HEK293 (cell line): ENCODE measurements around the gene APBA1.

Source experiments
- CTCF ChIA-PET: fragments of 350-600 bp; formaldehyde crosslinking; extraction: SDS; loops from one replicate; lab custom pipeline; 2021; ENCODE audit warnings: antibody characterized with exemption; lab: Yijun Ruan, JAX
- POLR2A ChIA-PET: fragments of 300-600 bp; formaldehyde crosslinking; extraction: SDS; loops from one replicate; lab custom pipeline; 2020; ENCODE audit warnings: antibody characterized with exemption, inconsistent platforms; lab: Yijun Ruan, JAX
- H3K27ac ChIP-seq: fragments of 200-500 bp; sonication (Bioruptor generic); 2 replicates; pipeline ENCODE4 v1.5.1; 2014; ENCODE audit warnings: low read depth, low read length, control low read depth, inconsistent platforms; ENCODE audit errors: extremely low read depth
- H3K36me3 ChIP-seq, 2 experiments: fragments of 200-500 bp in 1 of 2; sonication (Bioruptor generic) in 1 of 2; 1 replicate in 1 of 2; 2 replicates in 1 of 2; pipeline ENCODE4 v1.5.1; 2014 to 2017; ENCODE audit warnings: inconsistent platforms in 2 of 2, low read length in 2 of 2; ENCODE audit not compliant: control insufficient read depth in 2 of 2, insufficient read depth in 1 of 2
- H3K4me1 ChIP-seq: fragments of 200-500 bp; sonication (Bioruptor generic); 2 replicates; pipeline ENCODE4 v1.5.1; 2014; ENCODE audit warnings: mild to moderate bottlenecking, low read length, inconsistent platforms; ENCODE audit not compliant: control insufficient read depth, insufficient read depth
- H3K4me3 ChIP-seq: 2 replicates; pipeline ENCODE4 v1.5.1; 2011; ENCODE audit warnings: low read depth, mild to moderate bottlenecking, control low read depth, low read length, moderate library complexity
- H3K9me3 ChIP-seq: fragments of 200-500 bp; sonication (Bioruptor generic); 2 replicates; pipeline ENCODE4 v1.5.1; 2014; ENCODE audit warnings: low read depth, low read length, inconsistent platforms; ENCODE audit not compliant: control insufficient read depth, insufficient read depth
- AEBP2 ChIP-seq: fragments of 450-650 bp; formaldehyde crosslinking; IDR thresholded peaks from 2 replicates; pipeline ENCODE4 v1.5.1; 2016; ENCODE audit warnings: missing biosample characterization, missing genetic modification characterization, borderline replicate concordance
- GLI2 ChIP-seq: fragments of 450-650 bp; formaldehyde crosslinking; IDR thresholded peaks from 2 replicates; pipeline ENCODE4; 2017; ENCODE audit warnings: missing biosample characterization, missing genetic modification characterization, low read depth, borderline replicate concordance
- MZF1 ChIP-seq: fragments of 450-650 bp; formaldehyde crosslinking; IDR thresholded peaks from 2 replicates; pipeline ENCODE4 v1.5.1; 2017; ENCODE audit warnings: missing biosample characterization, missing genetic modification characterization, borderline replicate concordance
- OVOL3 ChIP-seq: fragments of 450-650 bp; formaldehyde crosslinking; IDR thresholded peaks from 2 replicates; pipeline ENCODE4 v1.5.1; 2016; ENCODE audit warnings: missing biosample characterization, missing genetic modification characterization
- SCRT1 ChIP-seq: fragments of 450-650 bp; formaldehyde crosslinking; IDR thresholded peaks from 2 replicates; pipeline ENCODE4 v1.5.1; 2016; ENCODE audit warnings: missing biosample characterization, missing genetic modification characterization, borderline replicate concordance
- SCRT2 ChIP-seq: fragments of 450-650 bp; formaldehyde crosslinking; IDR thresholded peaks from 2 replicates; pipeline ENCODE4 v1.5.1; 2016; ENCODE audit warnings: missing biosample characterization, missing genetic modification characterization
- TRIM28 ChIP-seq: IDR thresholded peaks from 2 replicates; pipeline ENCODE4 v1.6.1; 2011; ENCODE audit warnings: low read length, control low read depth, borderline replicate concordance
- TSHZ1 ChIP-seq: fragments of 450-650 bp; formaldehyde crosslinking; IDR thresholded peaks from 2 replicates; pipeline ENCODE4 v1.5.1; 2016; ENCODE audit warnings: missing biosample characterization, missing genetic modification characterization, borderline replicate concordance
- ZBTB1 ChIP-seq: fragments of 450-650 bp; formaldehyde crosslinking; IDR thresholded peaks from 2 replicates; pipeline ENCODE4 v1.5.1; 2016; ENCODE audit warnings: missing biosample characterization, missing genetic modification characterization
- ZBTB8A ChIP-seq: fragments of 450-650 bp; formaldehyde crosslinking; IDR thresholded peaks from 2 replicates; pipeline ENCODE4 v1.5.1; 2016; ENCODE audit warnings: missing biosample characterization, missing genetic modification characterization
- ZFP37 ChIP-seq: fragments of 450-650 bp; formaldehyde crosslinking; IDR thresholded peaks from 2 replicates; pipeline ENCODE4 v1.5.1; 2016; ENCODE audit warnings: missing biosample characterization, missing genetic modification characterization
- ZIC2 ChIP-seq: fragments of 450-650 bp; formaldehyde crosslinking; IDR thresholded peaks from 2 replicates; pipeline ENCODE4 v1.5.1; 2016; ENCODE audit warnings: missing biosample characterization, missing genetic modification characterization
- ZNF155 ChIP-seq: fragments of 450-650 bp; formaldehyde crosslinking; IDR thresholded peaks from 2 replicates; pipeline ENCODE4 v1.5.1; 2016; ENCODE audit warnings: missing biosample characterization, missing genetic modification characterization
- ZNF174 ChIP-seq: fragments of 450-650 bp; formaldehyde crosslinking; IDR thresholded peaks from 2 replicates; pipeline ENCODE4 v1.5.0; 2017; ENCODE audit warnings: missing biosample characterization, mild to moderate bottlenecking, missing genetic modification characterization
- ZNF302 ChIP-seq: fragments of 450-650 bp; formaldehyde crosslinking; IDR thresholded peaks from 2 replicates; pipeline ENCODE4 v1.5.1; 2016; ENCODE audit warnings: missing biosample characterization, missing genetic modification characterization, low read depth
- ZNF473 ChIP-seq: fragments of 450-650 bp; formaldehyde crosslinking; IDR thresholded peaks from 2 replicates; pipeline ENCODE4 v1.5.1; 2017; ENCODE audit warnings: missing biosample characterization, missing genetic modification characterization
- ZNF514 ChIP-seq: fragments of 450-650 bp; formaldehyde crosslinking; IDR thresholded peaks from 2 replicates; pipeline ENCODE4 v1.5.1; 2016; ENCODE audit warnings: missing biosample characterization, missing genetic modification characterization
- ZNF626 ChIP-seq: fragments of 450-650 bp; sonication (Bioruptor Pico); formaldehyde crosslinking; IDR thresholded peaks from 2 replicates; pipeline ENCODE4 v1.5.1; 2018; ENCODE audit warnings: missing biosample characterization, missing genetic modification characterization, inconsistent platforms
- ZNF639 ChIP-seq: fragments of 450-650 bp; formaldehyde crosslinking; IDR thresholded peaks from 2 replicates; pipeline ENCODE4 v1.5.1; 2016; ENCODE audit warnings: missing biosample characterization, missing genetic modification characterization
- ZNF704 ChIP-seq: fragments of 450-650 bp; formaldehyde crosslinking; IDR thresholded peaks from 2 replicates; pipeline ENCODE4 v1.5.1; 2016; ENCODE audit warnings: missing biosample characterization, missing genetic modification characterization
- ZXDB ChIP-seq: fragments of 450-650 bp; formaldehyde crosslinking; IDR thresholded peaks from 2 replicates; pipeline ENCODE4 v1.5.1; 2016; ENCODE audit warnings: missing biosample characterization, missing genetic modification characterization

APBA1 gene

GRCh38 chr9:69653261-69653660, 18.9 kb downstream of the APBA1 start:
- H3K36me3 ChIP-seq, result no peaks in the 10 kb centered on the region
- H3K4me3 ChIP-seq, result no peak overlapping the region
- POLR2A ChIA-PET, result no interaction called here
- no peaks in the 10 kb centered on the region for H3K4me1 ChIP-seq
- CTCF ChIA-PET, result no interaction called here
- TF ChIP-seq GLI2 (tag by site-specific recombination) (no peak), TSHZ1 (tag by site-specific recombination) (no peak), ZBTB1 (no peak)
- H3K27ac ChIP-seq, result no peak overlapping the region
- H3K9me3 ChIP-seq, result no peaks in the 10 kb centered on the region

- H3K4me1 ChIP-seq, result no peaks in the 10 kb centered on the region
- no peaks in the 10 kb centered on the region for H3K9me3 ChIP-seq
- TF ChIP-seq ZXDB (tag by site-specific recombination), result no peak
- TF ChIP-seq ZIC2, result peak; percentile 49; the same call in 1 of the 2 replicates
- CTCF ChIA-PET, result no interaction called here
- no peak overlapping the region for H3K27ac ChIP-seq
- H3K36me3 ChIP-seq, result no peaks in the 10 kb centered on the region
- H3K4me3 ChIP-seq, result no peak overlapping the region
- POLR2A ChIA-PET, result no interaction called here
These were observed 22.5 kb downstream of the APBA1 start for GRCh38 chr9:69649566-69650250.

- POLR2A ChIA-PET, result interaction anchor here (0.7 kb wide), 1 partner anchor 23 kb away, joined by 3 read pairs; no protein-coding TSS in a partner anchor
These were observed 24.4 kb downstream of the APBA1 start for GRCh38 chr9:69647804-69648203.

GRCh38 chr9:69646810-69647209, 25.4 kb downstream of the APBA1 start:
- Histone ChIP-seq H3K4me1 (no peaks in the 10 kb centered on the region), H3K9me3 (no peaks in the 10 kb centered on the region), H3K4me3 (no peak overlapping the region), H3K36me3 (no peaks in the 10 kb centered on the region), H3K27ac (no peak overlapping the region)
- POLR2A ChIA-PET, result no interaction called here
- CTCF ChIA-PET, result interaction anchor here (0.6 to 1.0 kb wide), 2 partner anchors 26 to 53 kb away, joined by 3 read pairs; no protein-coding TSS in a partner anchor
- no peak for TF ChIP-seq TRIM28
- no peak for TF ChIP-seq ZNF704 (tag by site-specific recombination)
- no peak for TF ChIP-seq ZNF302 (tag by site-specific recombination)
- TF ChIP-seq ZNF174 (tag by site-specific recombination), result no peak
- no peak for TF ChIP-seq ZFP37 (tag by site-specific recombination)
- no peak for TF ChIP-seq ZBTB8A (tag by site-specific recombination)
- TF ChIP-seq ZNF155 (tag by site-specific recombination), result no peak
- TF ChIP-seq AEBP2 (tag by site-specific recombination), result no peak
- no peak for TF ChIP-seq OVOL3
- TF ChIP-seq MZF1 (tag by site-specific recombination), result no peak
- no peak for TF ChIP-seq ZNF639 (tag by site-specific recombination)
- no peak for TF ChIP-seq ZNF514
- TF ChIP-seq SCRT2 (tag by site-specific recombination), result no peak
- TF ChIP-seq ZNF473 (tag by site-specific recombination), result no peak
- no peak for TF ChIP-seq SCRT1 (tag by site-specific recombination)
- no peak for TF ChIP-seq ZNF626 (tag by site-specific recombination)

More at GRCh38 chr9:69647804-69648203, 24.4 kb downstream of the APBA1 start:
- Histone ChIP-seq H3K36me3 (no peaks in the 10 kb centered on the region), H3K4me1 (no peaks in the 10 kb centered on the region), H3K27ac (no peak overlapping the region), H3K9me3 (no peaks in the 10 kb centered on the region), H3K4me3 (no peak overlapping the region)
- TF ChIP-seq SCRT2 (tag by site-specific recombination), result no peak
- CTCF ChIA-PET, result no interaction called here
